Endometrial microvascular endothelial cells (primary cell): ENCODE measurements around the gene FGF8. TPM values are rescaled to one million over a fixed set of nuclear protein-coding genes. Genes with fewer than 3 reads are reported as not detected.

Experiments
- in situ Hi-C: cut with HindIII; loops from 2 replicates; pipeline ENCODE4 v1.10.0; 2017; ENCODE audit warnings: low sequenced_read_pairs, low pct_unique_long_range_greater_than_20kb; ENCODE audit errors: inconsistent ontology term
- total RNA-seq: library from RNA; depleted of rRNA; stranded (reverse); fragments of >200 nt; gene quantifications from one replicate; pipeline ENCODE4 v1.2.3, GENCODE V29; 2015; ENCODE audit errors: inconsistent ontology term

Gene FGF8
- total RNA-seq, 1 donor from 2014 or later: not detected

- in situ Hi-C loops: no loop called here
Observed at GRCh38 chr10:101772895-101773761, 2.8 kb downstream of the FGF8 start.

- in situ Hi-C loops: no loop called here
Observed at GRCh38 chr10:101772017-101772894, 3.7 kb downstream of the FGF8 start.

GRCh38 chr10:101771380-101771779, 4.5 kb downstream of the FGF8 start:
- in situ Hi-C loops: no loop called here

GRCh38 chr10:101770331-101771215, 5.3 kb downstream of the FGF8 start:
- in situ Hi-C loops: no loop called here

DNA sequence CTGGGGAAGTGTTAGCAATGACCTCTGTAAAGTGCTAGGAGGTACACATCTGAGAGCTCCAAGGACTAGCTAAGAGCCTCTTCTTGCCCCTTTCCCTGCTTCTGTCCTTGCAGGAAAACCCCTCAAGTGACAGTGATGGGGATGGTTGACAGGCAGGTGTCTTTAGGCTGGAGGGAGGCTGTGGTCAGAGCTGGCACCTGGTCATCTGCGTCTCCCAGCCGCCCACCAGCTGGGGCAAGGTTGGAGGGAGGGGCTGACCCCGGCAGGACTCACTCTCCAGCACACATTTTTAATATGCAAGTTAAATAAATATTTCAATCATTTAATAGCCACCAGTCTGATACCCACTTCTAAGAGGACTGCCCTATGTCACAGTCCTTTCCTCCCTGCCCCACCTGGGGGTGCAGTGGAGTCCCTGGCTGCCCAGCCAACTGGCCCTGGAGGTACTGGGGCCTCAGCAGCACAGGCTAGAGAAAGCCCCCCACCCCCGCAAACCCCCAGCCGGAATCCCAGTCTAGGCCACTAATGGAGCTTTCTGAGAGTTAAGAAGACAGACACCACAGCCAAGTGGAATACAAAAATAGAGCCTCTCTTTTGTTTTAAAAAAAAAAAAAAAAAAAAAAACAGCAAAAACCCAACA, 6.3 kb downstream of the FGF8 start:
- in situ Hi-C loops: no loop called here

GRCh38 chr10:101768791-101769170, 7.1 kb downstream of the FGF8 start:
- in situ Hi-C loops: no loop called here

- in situ Hi-C loops: no loop called here
Observed at GRCh38 chr10:101767966-101768790, 7.7 kb downstream of the FGF8 start.

GRCh38 chr10:101767600-101767945, 8.3 kb downstream of the FGF8 start:
- in situ Hi-C loops: no loop called here

- in situ Hi-C loops: no loop called here
Observed at GRCh38 chr10:101766753-101767599, 8.9 kb downstream of the FGF8 start.

DNA sequence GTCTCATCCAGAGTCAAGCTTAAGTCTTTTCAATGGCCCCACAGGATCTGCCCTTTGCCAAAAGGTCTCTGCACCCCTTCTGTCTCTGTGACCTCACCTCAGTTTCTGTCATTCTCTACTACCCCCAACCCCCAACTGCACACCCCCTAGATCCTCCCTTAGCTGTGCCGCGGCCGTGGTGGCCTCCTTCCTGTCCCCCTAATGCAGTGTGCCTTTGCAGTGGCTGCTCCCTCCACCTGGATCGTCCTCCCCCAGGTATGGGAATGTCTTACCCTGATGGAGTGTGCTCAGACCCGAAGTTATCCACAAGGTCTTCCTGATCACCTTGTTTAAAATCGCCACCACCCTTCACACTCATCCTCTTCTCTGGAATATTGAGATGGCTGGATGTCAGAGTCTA, 9.6 kb downstream of the FGF8 start:
- in situ Hi-C loops: no loop called here

GRCh38 chr10:101763141-101763846, 12.6 kb downstream of the FGF8 start:
- in situ Hi-C loops: no loop called here

GRCh38 chr10:101762736-101763135, 13.2 kb downstream of the FGF8 start:
- in situ Hi-C loops: no loop called here

DNA sequence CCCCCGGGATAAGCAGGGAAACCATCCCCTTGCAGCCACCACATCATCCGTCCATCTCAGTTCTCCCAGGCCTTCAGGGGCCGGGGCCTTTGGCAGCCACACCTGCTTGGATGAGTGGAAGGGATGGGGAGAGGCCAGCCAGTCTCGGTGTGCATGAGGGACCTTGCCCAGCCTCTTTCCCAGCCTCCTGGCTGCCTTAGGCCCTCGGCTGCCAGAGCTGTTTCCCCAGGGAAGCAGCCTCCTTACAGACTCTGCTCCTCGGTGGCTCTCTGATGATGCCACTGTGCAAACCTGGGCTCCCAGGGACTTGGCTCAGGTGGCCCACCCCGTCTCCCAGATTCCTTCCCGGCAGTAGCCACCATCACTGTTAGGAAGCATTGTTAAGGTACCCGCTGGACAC, 14.7 kb downstream of the FGF8 start:
- in situ Hi-C loops: no loop called here

DNA sequence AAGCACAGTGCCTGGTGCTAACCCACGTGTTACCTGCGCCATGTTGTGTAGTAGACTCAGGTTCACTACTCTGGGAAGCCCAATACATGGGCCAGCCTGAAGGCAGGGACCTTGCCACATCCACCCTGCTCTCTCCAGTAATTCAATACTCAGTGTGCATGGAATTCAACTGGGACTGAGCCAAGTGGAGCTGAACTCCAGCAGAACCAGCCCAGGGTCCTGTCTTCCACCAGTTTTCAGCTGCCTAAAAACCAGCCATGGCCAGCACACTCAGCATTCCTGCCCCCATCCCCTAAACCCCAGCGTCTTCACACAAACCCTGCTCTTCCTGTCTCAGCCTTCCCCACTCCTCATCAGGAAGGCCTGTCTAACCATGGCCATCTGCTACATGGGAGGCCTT, 15.4 kb downstream of the FGF8 start:
- in situ Hi-C loops: no loop called here

DNA sequence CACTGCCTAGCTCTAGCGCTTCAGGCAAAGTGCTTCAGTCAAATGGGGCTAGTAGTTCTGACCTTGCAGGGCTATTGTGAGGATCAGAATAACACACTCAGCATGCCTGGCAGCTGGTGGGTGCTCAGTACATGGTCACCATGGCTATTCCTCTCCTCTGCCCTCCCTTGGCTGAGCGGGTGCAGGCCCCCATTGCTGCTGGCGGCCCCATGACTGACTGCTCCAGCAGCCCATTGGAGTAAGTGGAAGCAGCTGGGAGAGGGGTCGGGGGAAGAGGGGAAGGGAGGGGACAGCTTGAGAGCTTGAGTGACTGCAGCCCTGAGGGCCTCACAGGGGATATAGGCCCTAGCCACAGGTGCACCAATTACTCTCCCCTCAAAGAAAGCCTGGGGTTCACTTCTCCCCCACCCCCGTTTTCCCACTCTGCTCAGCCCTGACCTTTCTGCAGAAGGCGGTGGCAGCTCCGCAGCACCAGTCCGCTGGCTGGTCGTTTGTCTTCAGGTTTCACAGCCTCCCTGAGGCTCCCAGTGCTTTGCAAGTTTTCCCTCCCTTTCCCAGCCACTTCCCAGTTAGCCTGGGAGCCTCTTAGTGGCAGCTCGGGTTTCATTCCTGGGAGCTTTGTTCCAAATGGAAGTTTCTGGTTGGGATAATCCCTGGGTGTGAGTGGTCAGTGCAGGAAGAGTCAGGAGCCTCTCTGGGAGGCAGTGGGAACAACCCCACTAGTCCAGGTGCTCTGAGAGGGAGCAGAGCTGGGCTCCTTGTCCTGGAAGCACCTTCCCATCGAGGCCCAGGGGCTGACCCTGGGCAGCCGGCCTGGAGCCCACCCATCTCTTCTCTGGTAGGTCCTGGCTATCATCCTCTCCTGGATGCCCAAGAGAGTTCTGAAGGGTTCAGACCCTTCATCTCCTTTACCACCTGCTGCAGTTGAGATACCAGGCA, 16.3 kb downstream of the FGF8 start:
- in situ Hi-C loops: no loop called here
